ENCODE measurements around the gene CELF2.

Gene CELF2

GRCh38 chr10:11194859-11195586 is 177.4 kb downstream of the CELF2 start:
- DNase-seq (ENCODE audit: low read depth in 3 of 3), result no peak

GRCh38 chr10:11195623-11196022 is 178.0 kb downstream of the CELF2 start:
- no peak for DNase-seq (ENCODE audit: low read depth in 3 of 3)

GRCh38 chr10:11197266-11197712 is 179.6 kb downstream of the CELF2 start:
- no peak for DNase-seq (ENCODE audit: low read depth in 3 of 3)

- no peak for DNase-seq (ENCODE audit: low read depth in 3 of 3)
Measured at GRCh38 chr10:11197878-11198277, 180.2 kb downstream of the CELF2 start.

GRCh38 chr10:11201911-11202310 is 184.2 kb downstream of the CELF2 start:
- no peak for DNase-seq (ENCODE audit: low read depth in 3 of 3)

- no peak for DNase-seq (ENCODE audit: low read depth in 3 of 3)
Measured at GRCh38 chr10:11204351-11204942, 186.8 kb downstream of the CELF2 start.

- no peak for DNase-seq (ENCODE audit: low read depth in 3 of 3)
Measured at GRCh38 chr10:11205030-11205772, 187.5 kb downstream of the CELF2 start.

- DNase-seq (ENCODE audit: low read depth in 3 of 3), result no peak
Measured at GRCh38 chr10:11206676-11207559, 189.2 kb downstream of the CELF2 start.

- DNase-seq (ENCODE audit: low read depth in 3 of 3), result no peak
Measured at GRCh38 chr10:11207560-11207844, 189.8 kb downstream of the CELF2 start.

- no peak for DNase-seq (ENCODE audit: low read depth in 3 of 3)
Measured at GRCh38 chr10:11208243-11208642, 190.6 kb downstream of the CELF2 start.

GRCh38 chr10:11208908-11209829 is 191.5 kb downstream of the CELF2 start:
- DNase-seq (ENCODE audit: low read depth in 3 of 3), result no peak

GRCh38 chr10:11209830-11210181 is 192.1 kb downstream of the CELF2 start:
- no peak for DNase-seq (ENCODE audit: low read depth in 3 of 3)

- no peak for DNase-seq (ENCODE audit: low read depth in 3 of 3)
Measured at GRCh38 chr10:11210211-11210922, 192.7 kb downstream of the CELF2 start.

GRCh38 chr10:11212288-11213085 is 194.8 kb downstream of the CELF2 start:
- no peak for DNase-seq (ENCODE audit: low read depth in 3 of 3)

GRCh38 chr10:11213137-11213536 is 195.5 kb downstream of the CELF2 start:
- no peak for DNase-seq (ENCODE audit: low read depth in 3 of 3)

GRCh38 chr10:11214407-11214806 is 196.7 kb downstream of the CELF2 start:
- no peak for DNase-seq (ENCODE audit: low read depth in 3 of 3)

GRCh38 chr10:11215471-11215870 is 197.8 kb downstream of the CELF2 start:
- DNase-seq (ENCODE audit: low read depth in 3 of 3), result no peak

- no peak for DNase-seq (ENCODE audit: low read depth in 3 of 3)
Measured at GRCh38 chr10:11217521-11217920, 199.8 kb downstream of the CELF2 start.

- DNase-seq (ENCODE audit: low read depth in 3 of 3), result no peak
Measured at GRCh38 chr10:11218395-11218794, 200.7 kb downstream of the CELF2 start.

GRCh38 chr10:11219431-11219830 is 201.8 kb downstream of the CELF2 start:
- no peak for DNase-seq (ENCODE audit: low read depth in 3 of 3)

Data from stimulated activated CD4-positive, alpha-beta T cell treated with anti-CD3 and anti-CD28 coated beads, TNF-alpha, amount 100 ng/mL, for 48 hours (primary cell).